Mammary epithelial cell (primary cell): Measurements from ENCODE around the gene LPIN2.

Source experiments
- CTCF ChIP-seq, 2 donors: IDR thresholded peaks in 1 of 2; conservative IDR thresholded peaks in 1 of 2; 2 replicates each; pipeline ENCODE4 v1.5.1; 2011 to 2012; ENCODE audit warnings: inconsistent platforms in 2 of 2, low read length in 2 of 2, mild to moderate bottlenecking in 2 of 2, control low read depth in 1 of 2, low read depth in 1 of 2; ENCODE audit not compliant: insufficient read depth in 1 of 2; ENCODE audit errors: extremely low read depth in 1 of 2
- EZH2 ChIP-seq: IDR thresholded peaks from 2 replicates; pipeline ENCODE4 v1.6.1; 2012; ENCODE audit warnings: low read length, inconsistent platforms, borderline replicate concordance

DNA sequence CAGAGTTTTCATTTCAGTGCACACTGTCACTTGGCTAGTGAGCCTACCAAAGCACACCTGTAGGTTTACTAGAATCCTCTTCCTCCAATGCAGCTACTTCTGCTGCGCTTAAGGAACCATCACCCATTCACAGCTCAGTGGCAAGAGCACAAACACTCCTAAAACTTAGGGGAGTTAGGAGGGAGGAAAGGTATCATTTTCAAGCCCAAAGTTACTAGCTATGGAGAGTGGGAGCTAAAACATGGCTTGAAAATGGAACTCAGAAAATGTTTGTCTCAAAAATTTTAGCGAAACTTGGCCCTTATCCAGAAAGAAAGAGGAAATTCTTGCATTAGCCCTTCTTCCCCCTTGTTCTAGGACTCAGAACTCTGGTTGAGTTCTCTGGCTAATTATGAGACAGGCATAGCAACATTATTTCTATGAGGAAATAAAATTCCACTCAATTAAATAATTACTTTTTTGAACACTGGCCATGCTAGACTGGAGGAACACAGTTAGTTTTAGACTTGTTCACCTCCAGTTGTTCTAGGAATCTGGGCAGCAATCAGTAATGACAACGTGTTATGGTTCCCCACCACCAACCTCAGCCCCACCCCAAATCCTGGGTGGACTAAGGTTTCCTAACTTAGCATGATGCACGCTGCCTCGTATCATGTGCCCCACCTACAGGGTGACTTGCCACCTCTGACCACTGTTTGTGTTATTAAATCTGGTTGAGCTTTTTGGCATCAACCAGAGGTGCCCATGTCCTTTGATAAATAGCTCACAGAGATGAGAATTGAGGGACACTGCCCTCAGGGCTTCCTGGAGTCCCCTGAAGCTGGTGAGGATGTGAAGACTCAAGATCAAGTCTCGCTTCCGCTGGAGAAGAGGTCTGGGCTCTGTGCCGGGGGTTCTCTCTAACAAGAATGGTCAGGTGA, 32.8 kb downstream of the LPIN2 start:
- TF ChIP-seq CTCF (conservative IDR thresholded peaks at IDR 0.05 in 1 of 2, IDR thresholded peaks at IDR 0.05 in 1 of 2; ENCODE audit: extremely low read depth in 1 of 2, insufficient read depth in 1 of 2, low read depth in 1 of 2, low read length in 2 of 2) (no peak), EZH2 (no peak)
